ENCODE measurements around the gene PRR16.

The PRR16 gene

GRCh38 chr5:120516805-120517204 lies 52.7 kb downstream of the PRR16 start:
- DNase-seq (ENCODE audit: low read depth in 3 of 3): no peak

- no peak for DNase-seq (ENCODE audit: low read depth in 3 of 3)
Observed at GRCh38 chr5:120517607-120518252, 53.6 kb downstream of the PRR16 start.

GRCh38 chr5:120518581-120518980 lies 54.5 kb downstream of the PRR16 start:
- no peak for DNase-seq (ENCODE audit: low read depth in 3 of 3)

- DNase-seq (ENCODE audit: low read depth in 3 of 3): no peak
Observed at GRCh38 chr5:120527251-120527650, 63.2 kb downstream of the PRR16 start.

- DNase-seq (ENCODE audit: low read depth in 3 of 3): no peak
Observed at GRCh38 chr5:120528609-120529008, 64.5 kb downstream of the PRR16 start.

- DNase-seq (ENCODE audit: low read depth in 3 of 3): no peak
Observed at GRCh38 chr5:120529386-120529785, 65.3 kb downstream of the PRR16 start.

GRCh38 chr5:120531215-120531614 lies 67.1 kb downstream of the PRR16 start:
- DNase-seq (ENCODE audit: low read depth in 3 of 3): no peak

- no peak for DNase-seq (ENCODE audit: low read depth in 3 of 3)
Observed at GRCh38 chr5:120532835-120533234, 68.7 kb downstream of the PRR16 start.

GRCh38 chr5:120533581-120533980 lies 69.5 kb downstream of the PRR16 start:
- no peak for DNase-seq (ENCODE audit: low read depth in 3 of 3)

- DNase-seq (ENCODE audit: low read depth in 3 of 3): no peak
Observed at GRCh38 chr5:120535900-120536299, 71.8 kb downstream of the PRR16 start.

- no peak for DNase-seq (ENCODE audit: low read depth in 3 of 3)
Observed at GRCh38 chr5:120538149-120538548, 74.0 kb downstream of the PRR16 start.

GRCh38 chr5:120538644-120539043 lies 74.5 kb downstream of the PRR16 start:
- DNase-seq (ENCODE audit: low read depth in 3 of 3): no peak

- no peak for DNase-seq (ENCODE audit: low read depth in 3 of 3)
Observed at GRCh38 chr5:120539471-120539870, 75.4 kb downstream of the PRR16 start.

GRCh38 chr5:120540097-120540496 lies 76.0 kb downstream of the PRR16 start:
- DNase-seq (ENCODE audit: low read depth in 3 of 3): no peak

GRCh38 chr5:120544043-120544442 lies 79.9 kb downstream of the PRR16 start:
- DNase-seq (ENCODE audit: low read depth in 3 of 3): no peak

GRCh38 chr5:120545007-120545406 lies 80.9 kb downstream of the PRR16 start:
- DNase-seq (ENCODE audit: low read depth in 3 of 3): no peak

GRCh38 chr5:120545951-120546350 lies 81.9 kb downstream of the PRR16 start:
- no peak for DNase-seq (ENCODE audit: low read depth in 3 of 3)

- DNase-seq (ENCODE audit: low read depth in 3 of 3): no peak
Observed at GRCh38 chr5:120546922-120547321, 82.8 kb downstream of the PRR16 start.

- DNase-seq (ENCODE audit: low read depth in 3 of 3): no peak
Observed at GRCh38 chr5:120550358-120550757, 86.3 kb downstream of the PRR16 start.

- DNase-seq (ENCODE audit: low read depth in 3 of 3): no peak
Observed at GRCh38 chr5:120552638-120553037, 88.5 kb downstream of the PRR16 start.

- DNase-seq (ENCODE audit: low read depth in 3 of 3): no peak
Observed at GRCh38 chr5:120555345-120555744, 91.2 kb downstream of the PRR16 start.

- DNase-seq (ENCODE audit: low read depth in 3 of 3): no peak
Observed at GRCh38 chr5:120564013-120564412, 99.9 kb downstream of the PRR16 start.

- DNase-seq (ENCODE audit: low read depth in 3 of 3): no peak
Observed at GRCh38 chr5:120567066-120567465, 103.0 kb downstream of the PRR16 start.

- no peak for DNase-seq (ENCODE audit: low read depth in 3 of 3)
Observed at GRCh38 chr5:120567921-120568320, 103.8 kb downstream of the PRR16 start.
